Measurements from ENCODE around the gene BMPR1B. TPM values are rescaled to one million over a fixed set of nuclear protein-coding genes. Genes with fewer than 3 reads are reported as not detected.

Gene BMPR1B
- total RNA-seq, 2 experiments from 2014 or later: not detected

DNA sequence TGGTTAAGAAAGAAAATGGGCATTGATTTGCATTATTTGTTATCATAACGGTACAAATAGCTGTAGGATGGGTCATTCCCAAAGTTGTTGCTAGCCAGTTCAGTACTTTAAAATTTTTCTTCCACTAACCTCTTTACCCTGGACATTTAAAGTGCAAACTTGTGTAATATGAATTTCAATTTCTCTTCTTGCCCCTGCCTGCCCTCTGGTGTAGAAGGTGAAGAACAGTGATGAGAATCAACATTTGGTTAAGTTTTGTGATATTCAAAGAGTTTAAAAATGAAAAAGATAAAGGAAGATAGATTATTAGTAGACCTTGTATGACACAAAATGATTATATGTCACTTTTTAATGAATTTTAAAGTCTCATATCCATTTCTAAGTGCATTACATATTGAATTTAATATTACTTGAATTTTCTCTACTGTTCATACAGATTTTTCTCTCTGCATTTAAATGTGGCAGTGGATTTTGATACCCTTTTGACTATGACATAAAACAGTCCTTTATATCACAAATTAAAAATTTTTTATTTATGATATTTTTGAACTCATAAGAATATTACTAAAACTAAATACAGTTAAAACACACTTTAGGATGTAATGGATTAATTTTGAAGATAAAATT, 337.7 kb downstream of the BMPR1B start:
- Mint-ChIP-seq H3K4me1 (no peaks in the 10 kb centered on the region), H3K4me3 (no peak overlapping the region), H3K36me3 (no peaks in the 10 kb centered on the region), H3K27ac (no peak overlapping the region), H3K27me3 (peaks cover 12% of the 10 kb centered on the region), H3K9me3 (ENCODE audit: low read depth) (no peaks in the 10 kb centered on the region)
- ATAC-seq: no peak
- CTCF ChIA-PET: no interaction called here
- no peak for DNase-seq

DNA sequence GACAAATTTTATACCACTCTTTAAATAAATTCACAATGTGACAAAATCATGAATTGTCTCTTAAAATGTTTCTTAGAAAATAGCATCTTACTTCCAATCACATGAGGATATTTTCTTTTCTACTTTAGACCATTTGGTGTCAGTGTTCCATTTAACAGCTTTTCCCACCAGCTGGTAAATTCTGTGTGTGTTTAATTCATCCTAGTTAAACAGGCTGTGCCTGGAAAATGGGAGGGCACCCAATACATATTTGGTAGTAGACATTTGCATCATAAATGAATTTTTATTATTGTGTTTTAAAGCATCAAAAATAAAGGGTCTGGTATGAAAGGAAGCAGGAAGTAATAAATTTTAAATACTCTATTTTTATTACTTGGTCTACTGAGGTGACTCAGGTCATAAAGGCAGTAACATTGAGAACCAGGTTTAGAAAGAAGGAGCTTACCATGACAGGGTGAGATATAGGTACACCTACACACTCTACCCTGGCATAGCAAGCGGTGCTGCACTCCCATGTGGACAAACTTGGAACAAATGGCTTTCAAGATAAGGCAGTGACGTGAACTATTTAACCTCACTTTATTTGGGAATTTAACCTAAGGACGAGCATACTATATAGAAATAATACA, 344.5 kb downstream of the BMPR1B start:
- DNase-seq: no peak
- no peak for ATAC-seq
- CTCF ChIA-PET: no interaction called here
- Mint-ChIP-seq H3K27ac (no peak overlapping the region), H3K36me3 (no peaks in the 10 kb centered on the region), H3K4me1 (no peaks in the 10 kb centered on the region), H3K4me3 (no peak overlapping the region), H3K9me3 (ENCODE audit: low read depth) (no peaks in the 10 kb centered on the region), H3K27me3 (no peaks in the 10 kb centered on the region)

DNA sequence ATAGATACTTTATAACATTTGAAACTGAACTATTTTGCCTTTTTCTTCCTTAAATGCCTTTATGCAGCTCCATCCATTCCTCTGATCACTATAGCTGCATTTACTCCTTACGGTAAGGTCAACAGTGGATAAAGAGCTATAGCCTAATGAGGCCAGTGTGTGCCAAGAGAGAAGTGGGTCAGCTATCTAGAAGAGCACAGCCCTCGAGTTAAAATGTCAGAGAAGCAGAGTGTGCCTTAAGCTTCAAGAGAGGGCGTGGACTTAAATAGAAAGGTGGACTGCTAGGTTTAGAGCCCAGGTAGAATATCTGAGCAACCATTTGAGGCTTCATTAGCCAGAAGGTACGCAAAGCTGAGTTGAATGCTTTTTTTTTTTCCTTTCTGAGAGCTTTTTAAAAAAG, 347.4 kb downstream of the BMPR1B start:
- Mint-ChIP-seq H3K9me3 (ENCODE audit: low read depth) (no peaks in the 10 kb centered on the region), H3K4me1 (no peaks in the 10 kb centered on the region), H3K36me3 (no peaks in the 10 kb centered on the region), H3K4me3 (no peak overlapping the region), H3K27ac (no peak overlapping the region), H3K27me3 (peaks cover 3% of the 10 kb centered on the region)
- no peak for ATAC-seq
- CTCF ChIA-PET: interaction anchor here (1.1 kb wide), 1 partner anchor 12 kb away, joined by 3 read pairs; no protein-coding TSS in a partner anchor
- no peak for DNase-seq

DNA sequence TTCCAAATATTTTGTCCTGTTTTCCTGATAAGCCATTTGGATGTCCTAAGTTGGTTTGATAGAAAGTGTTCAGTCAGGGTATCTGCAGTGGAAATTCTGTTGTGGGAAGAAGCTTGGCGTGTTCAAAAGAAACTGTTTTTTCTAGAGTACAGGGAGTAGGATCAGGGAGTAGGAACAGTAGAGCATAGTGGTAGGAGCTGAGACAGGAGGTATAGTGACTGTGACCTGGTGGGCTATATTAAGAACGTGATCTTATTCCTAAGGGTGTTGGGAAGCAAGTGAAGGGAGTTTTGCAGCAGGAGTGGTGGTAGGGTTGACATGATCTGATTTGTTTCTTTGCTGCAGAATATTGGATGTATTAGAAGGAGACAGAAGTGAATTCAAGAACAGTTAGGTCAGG, 348.2 kb downstream of the BMPR1B start:
- no peak overlapping the region for H3K27ac Mint-ChIP-seq

DNA sequence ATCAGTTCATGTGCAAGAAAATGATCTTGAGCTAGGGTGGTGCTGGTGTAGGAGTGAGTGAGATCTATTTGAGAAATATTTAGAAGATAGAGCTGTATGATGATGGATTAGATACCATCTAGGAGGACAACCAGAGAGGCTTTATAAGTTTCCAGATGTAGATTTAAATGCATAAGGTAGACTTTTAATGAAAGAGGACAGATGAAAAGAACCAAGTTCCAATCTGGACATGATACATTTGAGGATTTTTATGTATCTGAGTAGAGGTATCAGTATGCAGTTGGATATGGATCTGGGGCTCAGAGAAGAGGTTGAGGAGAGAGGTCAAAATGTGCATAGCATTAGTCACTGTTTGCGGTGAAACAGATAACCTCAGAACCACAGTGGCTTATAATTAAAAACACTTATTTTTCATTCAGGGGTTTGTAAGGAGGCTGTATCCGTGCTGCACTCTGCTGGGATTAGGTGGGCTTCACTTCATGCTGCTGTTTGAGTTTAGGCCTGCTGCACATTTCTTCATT, 348.7 kb downstream of the BMPR1B start:
- no peaks in the 10 kb centered on the region for H3K4me1 Mint-ChIP-seq
- DNase-seq (no peak), ATAC-seq (no peak)
- no peak overlapping the region for H3K4me3 Mint-ChIP-seq
- no peak overlapping the region for H3K27ac Mint-ChIP-seq
- H3K27me3 Mint-ChIP-seq: peaks cover 4% of the 10 kb centered on the region
- CTCF ChIA-PET: no interaction called here
- no peaks in the 10 kb centered on the region for H3K9me3 Mint-ChIP-seq (ENCODE audit: low read depth)
- no peaks in the 10 kb centered on the region for H3K36me3 Mint-ChIP-seq

More for the DNA sequence above, 348.2 kb downstream of the BMPR1B start:
- DNase-seq (no peak), ATAC-seq (no peak)
- no peaks in the 10 kb centered on the region for H3K4me1 Mint-ChIP-seq
- H3K36me3 Mint-ChIP-seq: no peaks in the 10 kb centered on the region
- CTCF ChIA-PET: no interaction called here
- H3K27me3 Mint-ChIP-seq: peaks cover 4% of the 10 kb centered on the region
- H3K9me3 Mint-ChIP-seq (ENCODE audit: low read depth): no peaks in the 10 kb centered on the region
- no peak overlapping the region for H3K4me3 Mint-ChIP-seq

DNA sequence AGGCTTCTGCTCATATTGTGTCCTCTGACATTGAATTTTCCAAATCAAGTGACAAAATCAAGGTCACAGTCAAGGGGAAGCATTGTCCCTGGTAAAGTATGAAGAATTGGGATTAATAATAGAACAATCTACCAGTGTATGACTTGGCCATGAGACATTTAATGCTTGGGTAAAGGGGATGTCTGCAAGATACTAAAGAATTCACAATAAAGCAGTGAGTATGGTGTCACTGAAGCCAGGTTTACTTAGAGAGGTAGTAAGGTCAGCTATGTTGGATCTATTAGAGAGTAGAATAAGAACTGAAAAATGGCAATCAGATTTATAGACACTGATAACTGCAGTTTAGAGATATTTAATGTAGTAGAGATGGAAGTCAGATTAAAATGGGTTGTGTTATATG, 349.2 kb downstream of the BMPR1B start:
- Mint-ChIP-seq H3K4me3 (no peak overlapping the region), H3K27me3 (peaks cover 4% of the 10 kb centered on the region), H3K27ac (no peak overlapping the region), H3K9me3 (ENCODE audit: low read depth) (no peaks in the 10 kb centered on the region), H3K36me3 (no peaks in the 10 kb centered on the region), H3K4me1 (no peaks in the 10 kb centered on the region)
- DNase-seq (no peak), ATAC-seq (no peak)
- CTCF ChIA-PET: no interaction called here

DNA sequence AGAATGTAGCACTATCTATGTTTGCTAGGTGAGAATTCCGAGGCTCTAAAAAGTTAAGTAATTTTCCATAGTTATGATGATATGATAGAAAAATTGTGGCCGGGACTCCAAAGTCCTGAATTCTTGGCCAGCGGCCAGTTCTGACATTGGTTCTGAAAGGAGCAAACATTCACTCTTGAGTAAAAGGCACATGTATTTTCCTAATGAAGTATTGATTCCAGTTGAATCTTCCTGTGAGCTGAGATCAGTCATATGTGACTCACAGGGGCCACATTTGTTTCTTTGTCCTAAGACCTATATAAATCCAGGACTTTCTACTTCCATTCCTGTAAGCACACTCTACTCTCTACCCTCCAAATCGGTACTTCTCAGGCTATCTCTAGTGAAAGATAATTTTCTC, 349.9 kb downstream of the BMPR1B start:
- DNase-seq (no peak), ATAC-seq (no peak)
- Mint-ChIP-seq H3K27ac (no peak overlapping the region), H3K4me3 (no peak overlapping the region), H3K4me1 (no peaks in the 10 kb centered on the region), H3K27me3 (peaks cover 5% of the 10 kb centered on the region), H3K36me3 (no peaks in the 10 kb centered on the region), H3K9me3 (ENCODE audit: low read depth) (no peaks in the 10 kb centered on the region)
- CTCF ChIA-PET: no interaction called here

DNA sequence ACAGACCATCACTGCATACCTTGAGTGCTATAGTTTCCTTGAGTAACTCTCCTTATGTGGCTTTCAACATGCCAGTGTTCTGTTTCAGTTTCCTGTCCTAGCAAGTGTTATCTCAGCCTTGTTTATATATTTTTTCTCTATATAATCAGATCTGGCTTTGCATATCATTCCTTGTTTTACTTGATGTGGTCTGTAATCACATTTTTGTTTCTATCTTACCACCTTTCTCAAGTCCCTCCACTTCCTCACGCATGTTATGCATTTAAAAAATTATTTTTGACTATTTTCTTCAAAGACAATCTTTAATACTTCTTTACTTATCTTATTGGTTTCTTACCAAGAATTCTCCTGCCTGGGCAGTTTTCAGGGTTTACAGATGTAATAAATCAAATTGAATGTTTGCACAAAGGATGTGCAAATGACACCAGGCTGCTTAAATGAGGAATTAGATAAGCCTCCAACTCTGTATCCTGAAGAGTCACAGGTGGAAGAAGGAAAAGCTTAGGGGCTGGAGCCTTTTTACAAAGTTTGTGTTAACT, 351.2 kb downstream of the BMPR1B start:
- Mint-ChIP-seq H3K9me3 (ENCODE audit: low read depth) (no peaks in the 10 kb centered on the region), H3K27ac (no peak overlapping the region), H3K4me3 (no peak overlapping the region), H3K4me1 (no peaks in the 10 kb centered on the region), H3K36me3 (no peaks in the 10 kb centered on the region), H3K27me3 (peaks cover 5% of the 10 kb centered on the region)
- ATAC-seq (no peak), DNase-seq (no peak)
- CTCF ChIA-PET: no interaction called here

DNA sequence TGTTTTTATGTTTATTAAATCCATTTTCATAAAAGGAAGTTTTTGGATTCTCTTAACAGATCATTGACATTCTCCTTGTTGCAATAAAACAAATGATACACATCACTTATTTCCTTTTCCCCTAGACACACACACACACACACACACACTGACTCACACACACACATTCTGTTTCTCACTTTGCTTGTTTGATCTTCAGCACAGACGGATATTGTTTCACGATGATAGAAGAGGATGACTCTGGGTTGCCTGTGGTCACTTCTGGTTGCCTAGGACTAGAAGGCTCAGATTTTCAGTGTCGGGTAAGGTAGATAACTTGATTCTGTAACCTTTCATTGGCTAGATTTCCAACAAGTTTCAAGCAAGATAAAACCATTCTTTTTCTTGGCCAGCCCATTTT, 356.8 kb downstream of the BMPR1B start:
- ATAC-seq (no peak), DNase-seq (no peak)
- Mint-ChIP-seq H3K4me3 (no peak overlapping the region), H3K27me3 (peaks cover 8% of the 10 kb centered on the region), H3K9me3 (ENCODE audit: low read depth) (no peaks in the 10 kb centered on the region), H3K36me3 (no peaks in the 10 kb centered on the region), H3K27ac (no peak overlapping the region), H3K4me1 (no peaks in the 10 kb centered on the region)
- CTCF ChIA-PET: no interaction called here

DNA sequence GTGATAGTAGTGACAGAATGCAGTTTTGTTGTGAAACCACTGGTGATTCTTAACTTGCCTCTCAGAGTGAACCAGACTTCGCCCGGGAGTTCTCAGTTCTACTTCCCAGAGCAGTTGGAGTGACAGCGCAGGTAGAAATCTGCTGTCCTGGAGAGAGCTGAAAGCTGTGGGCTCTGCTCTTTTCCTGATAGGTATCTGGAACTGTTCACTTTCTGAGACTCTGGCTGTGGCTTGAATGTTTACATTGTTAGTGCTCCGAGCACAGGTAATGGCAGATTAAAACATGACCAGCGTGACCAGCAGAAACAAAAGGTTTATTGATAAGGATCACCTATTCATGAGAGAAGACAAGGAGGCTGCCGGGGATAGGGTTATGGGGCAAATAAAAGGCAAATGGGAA, 360.7 kb downstream of the BMPR1B start:
- ATAC-seq (no peak), DNase-seq (no peak)
- H3K27me3 Mint-ChIP-seq: peaks cover 2% of the 10 kb centered on the region
- no peak overlapping the region for H3K27ac Mint-ChIP-seq
- CTCF ChIA-PET: no interaction called here
- no peaks in the 10 kb centered on the region for H3K36me3 Mint-ChIP-seq
- no peaks in the 10 kb centered on the region for H3K4me1 Mint-ChIP-seq
- H3K9me3 Mint-ChIP-seq (ENCODE audit: low read depth): no peaks in the 10 kb centered on the region
- H3K4me3 Mint-ChIP-seq: no peak overlapping the region

DNA sequence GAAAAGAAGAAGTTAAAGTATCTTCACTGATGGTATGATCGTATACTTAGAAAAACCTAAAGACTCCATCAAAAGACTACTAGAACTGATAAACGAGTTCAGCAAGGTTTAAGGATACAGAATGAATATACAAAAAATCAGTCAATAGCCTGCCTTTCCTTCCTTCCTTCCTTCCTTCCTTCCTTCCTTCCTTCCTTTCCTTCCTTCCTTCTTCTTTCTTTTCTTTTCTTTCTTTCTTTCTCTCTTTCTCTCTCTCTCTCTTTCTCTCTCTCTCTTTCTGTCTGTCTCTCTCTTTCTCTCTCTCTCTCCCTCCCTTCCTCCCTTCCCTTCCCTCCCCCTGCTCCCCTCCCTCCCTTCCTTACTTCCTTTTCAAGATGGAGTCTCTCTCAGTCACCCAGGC, 362.7 kb downstream of the BMPR1B start:
- CTCF ChIA-PET: no interaction called here
- Mint-ChIP-seq H3K27ac (no peak overlapping the region), H3K4me1 (no peaks in the 10 kb centered on the region), H3K27me3 (no peaks in the 10 kb centered on the region), H3K36me3 (no peaks in the 10 kb centered on the region), H3K4me3 (no peak overlapping the region), H3K9me3 (ENCODE audit: low read depth) (no peaks in the 10 kb centered on the region)
- DNase-seq (no peak), ATAC-seq (no peak)

DNA sequence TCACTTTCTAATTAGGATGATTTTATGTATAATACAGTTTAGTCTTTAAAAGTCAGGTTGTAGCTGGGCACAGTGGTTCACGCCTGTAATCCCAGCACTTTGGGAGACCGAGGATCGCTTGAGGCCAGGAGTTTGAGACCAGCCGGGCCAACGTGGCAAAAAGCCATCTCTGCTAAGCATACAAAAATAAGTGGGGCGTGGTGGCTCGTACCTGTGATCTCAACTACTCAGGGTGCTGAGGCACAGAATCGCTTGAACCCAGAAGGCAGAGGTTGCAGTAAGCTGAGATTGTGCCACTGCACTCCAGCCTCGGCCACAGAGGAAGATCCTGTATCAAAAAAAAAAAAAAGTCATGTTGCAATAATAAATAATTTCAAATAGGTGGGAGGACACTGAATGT, 364.2 kb downstream of the BMPR1B start:
- H3K27ac Mint-ChIP-seq: no peak overlapping the region
- H3K9me3 Mint-ChIP-seq (ENCODE audit: low read depth): no peaks in the 10 kb centered on the region
- ATAC-seq (no peak), DNase-seq (no peak)
- CTCF ChIA-PET: no interaction called here
- H3K4me1 Mint-ChIP-seq: no peaks in the 10 kb centered on the region
- H3K36me3 Mint-ChIP-seq: no peaks in the 10 kb centered on the region
- no peaks in the 10 kb centered on the region for H3K27me3 Mint-ChIP-seq
- H3K4me3 Mint-ChIP-seq: no peak overlapping the region

DNA sequence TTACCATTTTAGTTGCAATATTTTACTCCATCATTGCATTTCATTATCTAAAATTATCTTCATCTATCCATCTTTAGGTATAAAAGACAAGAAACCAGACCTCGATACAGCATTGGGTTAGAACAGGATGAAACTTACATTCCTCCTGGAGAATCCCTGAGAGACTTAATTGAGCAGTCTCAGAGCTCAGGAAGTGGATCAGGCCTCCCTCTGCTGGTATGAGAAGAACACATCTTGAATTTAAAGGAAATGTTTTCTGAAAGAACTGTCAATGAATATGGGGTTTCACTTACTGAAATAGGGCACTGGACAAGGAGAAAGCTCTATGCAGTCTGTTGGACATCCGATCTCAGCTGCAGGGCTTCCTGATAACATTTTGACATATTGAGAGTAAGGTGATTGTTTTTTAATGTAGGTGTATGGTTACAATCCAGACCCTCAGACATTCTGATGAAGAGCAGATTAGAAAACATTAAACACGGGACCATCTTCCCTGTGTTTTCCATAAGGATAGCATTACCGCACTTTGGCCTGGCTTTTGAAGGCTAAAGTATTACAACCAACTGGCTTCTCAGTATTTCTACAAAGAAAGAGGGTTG, 367.2 kb downstream of the BMPR1B start:
- CTCF ChIA-PET: no interaction called here
- no peak for DNase-seq
- H3K4me3 Mint-ChIP-seq: no peak overlapping the region

DNA sequence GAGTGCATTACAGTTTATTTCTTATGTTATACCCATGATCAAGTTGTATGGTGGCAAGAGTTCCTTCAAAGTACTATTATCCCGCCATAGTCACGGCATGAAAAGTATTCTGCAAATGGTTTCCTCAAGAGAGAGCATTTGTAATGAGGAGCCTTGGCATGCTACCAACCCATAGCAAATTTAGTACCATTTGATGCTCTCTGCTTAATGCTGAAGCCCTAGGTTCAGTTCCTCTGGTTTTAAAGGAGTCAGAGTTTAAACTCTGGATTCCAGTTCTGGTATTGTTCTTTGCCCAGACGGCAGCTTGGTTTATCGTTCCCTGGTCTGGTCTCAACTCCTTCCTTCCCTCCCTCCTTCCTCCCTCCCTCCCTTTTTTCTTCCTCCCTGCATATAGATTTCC, 371.3 kb downstream of the BMPR1B start:
- Mint-ChIP-seq H3K4me1 (no peaks in the 10 kb centered on the region), H3K27me3 (peaks cover 5% of the 10 kb centered on the region), H3K4me3 (no peak overlapping the region), H3K36me3 (no peaks in the 10 kb centered on the region), H3K9me3 (ENCODE audit: low read depth) (peaks cover 2% of the 10 kb centered on the region), H3K27ac (no peak overlapping the region)
- DNase-seq (no peak), ATAC-seq (no peak)
- CTCF ChIA-PET: no interaction called here

More for the DNA sequence above, 367.2 kb downstream of the BMPR1B start:
- no peaks in the 10 kb centered on the region for H3K36me3 Mint-ChIP-seq
- H3K9me3 Mint-ChIP-seq (ENCODE audit: low read depth): no peaks in the 10 kb centered on the region
- H3K27me3 Mint-ChIP-seq: peaks cover 3% of the 10 kb centered on the region
- H3K4me1 Mint-ChIP-seq: no peaks in the 10 kb centered on the region
- no peak overlapping the region for H3K27ac Mint-ChIP-seq
- no peak for ATAC-seq
